NCI-H510A treated with DMSO at 0.1 percent for 48 hours (cell line): ENCODE results near the gene ROCK1.
"Not testable (repeated sequence)": the region's sequence is repeated elsewhere in the genome, so short reads cannot be mapped to it uniquely, and the experiment has no call there.

Source experiments
- DNase-seq: peaks from one replicate; lab custom pipeline; 2025; lab: John Stamatoyannopoulos, UW

Gene ROCK1

DNA sequence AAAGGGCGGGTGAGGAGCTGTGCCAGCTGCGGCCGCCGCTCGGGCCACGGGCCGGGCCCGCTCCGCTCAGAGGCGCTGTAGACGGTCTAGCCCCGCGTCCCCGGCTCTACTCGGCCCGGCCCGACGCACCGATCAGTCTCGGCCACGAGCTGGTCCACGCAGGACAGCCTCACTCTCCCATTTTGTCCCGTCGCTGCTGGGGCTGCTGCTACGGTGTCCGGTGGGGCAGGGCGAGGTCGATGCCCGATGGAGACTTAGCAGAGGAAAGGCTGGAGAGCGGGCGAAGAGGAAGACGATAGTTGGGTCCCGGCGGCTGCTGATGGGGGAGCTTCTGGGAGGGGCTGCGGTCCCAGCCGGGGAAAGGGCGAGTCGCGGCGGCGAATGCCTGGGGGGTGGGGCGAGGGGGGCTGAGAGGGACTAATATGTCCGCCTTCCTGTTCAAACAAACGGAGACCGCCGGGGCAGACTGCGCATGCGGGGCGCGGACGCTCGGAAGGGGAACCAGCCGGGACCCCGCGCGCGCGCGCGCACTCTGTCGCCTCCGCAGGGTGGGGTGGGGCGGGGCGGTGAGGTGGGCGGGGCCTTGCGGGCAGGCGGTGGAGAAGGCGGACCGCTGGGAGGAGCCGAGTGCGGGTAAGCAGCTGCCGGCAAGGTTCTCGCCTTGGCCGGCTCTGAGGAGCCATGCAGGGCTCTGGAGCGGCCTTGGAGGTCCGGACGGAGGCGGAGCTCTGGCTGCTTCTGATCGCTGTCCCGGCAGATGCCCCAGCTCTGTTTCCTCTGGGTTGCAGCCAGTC lies at the start of gene ROCK1:
ROCK1 (minus strand) TSS at position 468 of the 794 bp plus-strand sequence. CDS start 903 bp downstream, outside the sequence.
- peak; percentile 80 for DNase-seq

DNA sequence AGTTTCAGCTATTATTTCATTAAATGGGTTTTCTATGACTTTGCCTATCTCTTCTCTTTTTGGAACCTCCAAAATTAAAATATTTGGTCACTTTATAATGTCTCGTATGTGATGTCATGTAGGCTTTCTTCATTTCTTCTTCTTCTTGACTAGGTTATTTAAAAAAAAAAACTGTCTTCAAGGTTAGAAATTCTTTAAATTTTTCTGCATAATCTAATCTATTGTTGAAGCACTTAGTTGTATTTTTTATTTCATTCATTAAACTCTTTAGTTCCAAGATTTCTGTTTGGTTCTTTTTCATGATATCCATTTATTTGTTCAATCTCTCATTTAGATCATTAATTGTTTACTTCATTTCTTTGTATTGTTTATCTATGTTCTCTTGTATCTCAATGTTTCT lies 43.8 kb upstream of the ROCK1 start:
- DNase-seq, result no peak

DNA sequence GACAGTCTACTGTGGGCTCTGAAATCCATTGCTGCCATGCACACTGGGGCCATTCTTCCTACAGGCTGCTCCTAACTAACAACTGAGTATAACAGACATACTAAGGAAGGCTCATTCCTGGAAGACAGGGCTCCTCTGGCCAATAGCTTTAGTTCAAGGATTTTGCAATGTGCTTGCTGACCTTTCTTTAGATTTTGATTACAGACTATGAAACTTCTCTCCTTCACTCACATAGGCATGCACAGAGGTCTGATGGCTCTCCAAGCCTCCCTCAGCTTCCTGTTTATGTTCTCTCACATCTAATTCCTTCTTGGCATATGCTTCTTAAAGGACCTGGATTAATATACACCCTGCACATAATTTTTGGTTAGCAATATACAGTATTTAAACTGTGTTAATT lies 34.4 kb upstream of the ROCK1 start:
- no peak for DNase-seq

DNA sequence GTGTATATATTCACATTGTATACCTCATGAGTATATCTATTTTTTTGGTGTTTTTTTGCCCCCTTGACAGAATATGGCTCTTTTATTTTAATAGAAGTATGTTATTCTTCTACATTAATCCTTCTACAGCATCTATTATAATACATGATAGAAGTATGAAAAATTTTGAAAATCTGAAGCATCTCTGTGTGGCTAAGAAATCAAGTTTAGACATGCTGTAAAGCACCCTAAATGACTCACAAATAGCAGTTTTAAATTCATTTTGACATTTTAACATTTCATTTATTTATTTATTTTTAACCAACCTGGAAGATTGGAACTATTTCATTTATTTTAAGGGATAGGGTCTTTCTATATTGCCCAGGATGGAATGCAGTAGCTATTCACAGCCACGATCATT lies 33.8 kb upstream of the ROCK1 start:
- DNase-seq, result no peak

DNA sequence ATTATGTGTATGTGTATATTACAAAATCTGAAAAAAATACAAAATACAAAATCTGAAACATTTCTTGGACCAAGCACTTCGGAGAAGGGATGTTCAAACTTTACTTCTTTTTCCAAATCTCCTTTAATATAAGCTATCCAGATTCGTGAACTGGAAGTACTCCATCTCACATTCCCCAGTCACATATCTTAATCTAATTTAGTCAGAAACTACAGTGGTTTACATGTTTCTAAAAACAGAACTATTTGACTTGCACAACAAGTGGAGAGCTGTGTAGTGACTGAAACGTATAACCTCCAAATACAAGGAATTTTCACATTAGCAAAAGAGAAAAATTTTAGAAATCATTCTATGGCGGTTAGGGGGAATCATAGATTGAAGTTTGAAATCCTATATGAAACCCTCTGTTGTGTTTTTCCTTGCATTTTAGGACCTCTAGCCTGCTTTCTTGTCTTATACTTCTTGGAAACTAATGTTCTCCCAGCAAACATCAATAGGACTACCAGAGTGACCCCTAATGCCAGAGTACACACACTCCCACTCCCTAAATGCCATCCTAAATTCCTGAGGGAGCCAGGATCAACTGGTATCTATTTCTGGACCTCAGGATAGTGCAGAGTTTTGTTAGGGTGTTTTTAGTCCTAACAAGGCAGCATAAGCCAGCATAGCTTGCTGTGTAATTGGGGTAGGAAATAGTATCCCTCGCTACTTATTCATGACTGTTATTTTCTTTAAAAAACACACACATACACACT lies 30.2 kb upstream of the ROCK1 start:
- DNase-seq, result no peak

DNA sequence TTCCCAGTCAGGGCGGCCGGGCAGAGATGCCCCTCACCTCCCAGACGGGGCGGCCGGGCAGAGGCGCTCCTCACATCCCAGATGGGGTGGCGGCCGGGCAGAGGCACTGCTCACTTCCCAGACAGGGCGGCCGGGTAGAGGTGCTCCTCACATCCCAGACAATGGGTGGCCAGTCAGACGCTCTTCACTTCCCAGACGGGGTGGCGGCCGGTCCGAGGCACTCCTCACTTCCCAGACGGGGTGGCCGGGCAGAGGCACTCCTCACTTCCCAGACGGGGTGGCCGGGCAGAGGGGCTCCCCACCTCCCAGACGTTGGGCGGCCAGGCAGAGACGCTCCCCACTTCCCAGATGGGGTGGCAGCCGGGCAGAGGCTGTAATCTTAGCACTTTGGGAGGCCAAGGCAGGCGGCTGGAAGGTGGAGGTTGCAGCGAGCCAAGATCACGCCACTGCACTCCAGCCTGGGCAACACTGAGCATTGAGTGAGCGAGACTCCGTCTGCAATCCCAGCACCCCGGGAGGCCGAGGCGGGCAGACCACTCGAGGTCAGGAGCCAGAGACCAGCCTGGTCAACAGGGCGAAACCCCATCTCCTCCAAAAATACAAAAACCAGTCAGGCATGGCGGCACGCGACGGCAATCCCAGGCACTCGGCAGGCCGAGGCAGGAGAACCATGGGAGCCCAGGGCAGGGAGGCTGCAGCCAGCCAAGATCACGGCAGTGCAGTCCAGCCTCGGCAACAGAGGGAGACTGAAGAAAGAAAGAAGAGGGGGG lies 26.3 kb upstream of the ROCK1 start:
- not testable (repeated sequence) for DNase-seq

DNA sequence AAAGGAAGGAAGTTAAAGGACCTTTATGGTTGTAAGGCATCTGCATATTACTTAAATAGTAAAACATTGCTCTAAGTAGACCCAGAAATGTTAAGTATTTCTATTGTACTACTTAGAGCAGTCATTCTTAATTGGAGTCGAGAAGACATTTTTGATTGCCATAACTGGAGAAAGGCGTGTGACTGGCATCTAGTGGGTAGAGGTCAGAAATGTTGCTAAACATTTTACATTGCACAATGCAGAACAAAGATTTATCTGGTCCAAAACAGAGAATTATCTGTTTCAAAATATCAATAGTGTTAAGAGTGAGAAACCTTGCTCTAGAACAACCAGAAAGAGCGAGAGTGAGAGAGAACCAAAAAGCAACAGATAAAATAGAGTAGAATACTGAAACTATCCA lies 23.3 kb upstream of the ROCK1 start:
- DNase-seq, result no peak

DNA sequence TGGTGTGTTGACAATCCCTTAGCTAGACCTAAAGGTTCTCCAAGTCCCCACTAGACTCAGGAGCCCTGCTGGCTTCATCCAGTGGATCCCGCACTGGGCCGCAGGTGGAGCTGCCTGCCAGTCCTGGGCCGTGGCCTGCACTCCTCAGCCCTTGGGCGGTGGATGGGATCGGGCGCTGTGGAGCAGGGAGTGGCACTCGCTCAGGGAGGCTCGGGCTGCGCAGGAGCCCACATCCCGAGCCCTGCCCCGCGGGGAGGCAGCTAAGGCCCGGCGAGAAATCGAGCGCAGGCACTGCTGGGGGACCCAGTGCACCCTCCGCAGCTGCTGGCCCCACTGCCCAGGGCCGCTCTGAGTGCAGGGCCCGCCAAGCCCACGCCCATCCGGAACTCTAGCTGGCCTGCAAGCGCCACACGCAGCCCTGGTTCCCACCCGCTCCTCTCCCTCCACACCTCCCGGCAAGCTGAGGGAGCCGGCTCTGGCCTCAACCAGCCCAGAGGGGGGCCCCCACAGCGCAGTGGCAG lies 20.8 kb upstream of the ROCK1 start:
- no peak for DNase-seq

DNA sequence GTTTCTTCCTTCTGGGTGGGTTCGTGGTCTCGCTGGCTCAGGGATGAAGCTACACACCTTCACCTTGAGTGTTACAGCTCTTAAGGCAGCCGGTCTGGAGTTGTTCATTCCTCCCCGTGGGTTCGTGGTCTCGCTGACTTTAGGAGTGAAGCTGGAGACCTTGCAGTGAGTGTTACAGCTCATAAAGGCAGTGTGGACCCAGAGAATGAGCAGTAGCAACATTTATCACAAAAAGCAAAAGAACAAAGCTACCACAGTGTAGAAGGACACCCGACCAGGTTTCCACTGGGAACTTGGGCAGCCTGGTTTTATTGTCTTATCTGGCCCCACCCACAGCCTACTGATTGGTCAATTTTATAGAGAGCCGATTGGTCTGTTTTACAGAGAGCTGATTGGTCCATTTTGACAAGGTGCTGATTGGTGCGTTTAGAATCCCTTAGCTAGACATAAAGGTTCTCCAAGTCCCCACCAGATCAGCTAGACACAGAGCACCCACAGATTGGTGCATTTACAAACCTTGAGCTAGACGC lies 20.1 kb upstream of the ROCK1 start:
- no peak for DNase-seq

DNA sequence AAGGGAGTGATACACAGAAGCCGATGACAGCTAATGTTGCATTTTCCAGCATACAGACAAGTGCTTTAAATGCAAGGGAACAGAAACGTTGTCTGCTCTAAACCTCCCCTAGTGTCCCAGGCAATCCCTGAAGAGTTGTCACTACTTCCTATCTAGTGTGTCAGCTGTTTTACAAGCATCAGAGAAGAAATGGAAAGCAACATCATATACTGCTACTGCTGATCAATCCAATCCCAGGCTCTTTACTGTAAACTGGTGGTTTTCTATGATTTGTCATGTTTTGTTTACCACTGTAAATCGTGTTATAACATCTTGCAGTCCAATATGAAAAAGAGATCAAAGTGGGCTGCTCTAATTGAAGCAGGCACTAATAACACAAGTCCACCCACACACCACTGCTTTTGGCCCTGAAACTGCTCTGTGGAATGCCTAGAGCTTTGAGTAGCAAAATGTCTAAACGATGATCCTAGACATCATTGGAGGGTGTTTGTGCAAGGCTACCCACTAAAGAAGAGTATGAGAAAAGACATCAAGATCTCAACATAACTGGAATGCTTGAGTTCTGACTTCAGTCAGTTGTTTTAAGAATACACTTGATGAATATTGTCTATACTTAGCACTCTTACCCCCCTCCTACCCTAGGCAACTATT lies 18.1 kb upstream of the ROCK1 start:
- DNase-seq, result no peak

DNA sequence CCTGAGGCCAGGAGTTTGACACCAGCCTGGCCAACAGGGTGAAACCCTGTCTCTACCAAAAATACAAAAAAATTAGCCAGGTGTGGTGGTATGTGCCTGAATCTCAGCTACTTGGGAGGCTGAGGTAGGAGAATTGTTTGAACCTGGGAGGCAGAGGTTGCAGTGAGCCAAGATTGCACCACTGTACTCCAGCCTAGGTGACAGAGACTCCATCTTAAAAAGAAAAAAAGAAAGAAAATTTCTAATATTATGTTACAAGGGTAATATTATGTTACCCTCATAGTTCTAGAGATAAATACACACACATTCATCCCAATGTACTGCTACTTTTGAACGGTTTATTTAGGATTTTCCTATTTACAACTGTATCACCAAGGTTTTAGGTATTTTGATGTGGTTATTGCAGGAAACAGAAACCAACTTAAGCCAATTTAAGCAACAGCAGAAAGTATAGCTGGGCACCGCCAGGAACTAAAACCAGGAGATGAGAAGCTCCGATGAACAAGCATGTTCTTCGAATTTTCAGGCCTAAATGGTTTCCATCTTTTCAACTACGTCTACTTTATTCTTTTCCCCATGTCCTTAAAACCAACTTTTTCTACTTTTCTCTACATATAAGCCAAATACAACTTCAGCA lies 11.8 kb upstream of the ROCK1 start:
- DNase-seq, result no peak

DNA sequence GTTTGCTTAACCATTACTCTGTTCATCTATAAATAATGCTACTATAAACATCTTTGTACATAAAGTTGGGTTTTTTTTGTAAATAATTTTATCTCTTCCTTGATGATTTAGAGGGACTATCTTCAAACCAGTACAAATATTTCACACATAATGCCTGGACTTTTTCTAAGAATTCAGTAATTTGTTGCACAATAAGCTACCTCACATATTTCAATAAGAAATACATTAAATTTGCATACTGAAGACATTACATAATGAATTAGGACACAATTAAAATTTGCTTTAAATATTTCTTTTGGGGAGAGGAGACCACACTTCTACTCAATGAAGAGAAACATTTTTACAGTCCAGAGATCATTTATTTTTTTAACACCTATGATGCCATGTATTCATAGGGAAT lies 7.2 kb upstream of the ROCK1 start:
- no peak for DNase-seq

DNA sequence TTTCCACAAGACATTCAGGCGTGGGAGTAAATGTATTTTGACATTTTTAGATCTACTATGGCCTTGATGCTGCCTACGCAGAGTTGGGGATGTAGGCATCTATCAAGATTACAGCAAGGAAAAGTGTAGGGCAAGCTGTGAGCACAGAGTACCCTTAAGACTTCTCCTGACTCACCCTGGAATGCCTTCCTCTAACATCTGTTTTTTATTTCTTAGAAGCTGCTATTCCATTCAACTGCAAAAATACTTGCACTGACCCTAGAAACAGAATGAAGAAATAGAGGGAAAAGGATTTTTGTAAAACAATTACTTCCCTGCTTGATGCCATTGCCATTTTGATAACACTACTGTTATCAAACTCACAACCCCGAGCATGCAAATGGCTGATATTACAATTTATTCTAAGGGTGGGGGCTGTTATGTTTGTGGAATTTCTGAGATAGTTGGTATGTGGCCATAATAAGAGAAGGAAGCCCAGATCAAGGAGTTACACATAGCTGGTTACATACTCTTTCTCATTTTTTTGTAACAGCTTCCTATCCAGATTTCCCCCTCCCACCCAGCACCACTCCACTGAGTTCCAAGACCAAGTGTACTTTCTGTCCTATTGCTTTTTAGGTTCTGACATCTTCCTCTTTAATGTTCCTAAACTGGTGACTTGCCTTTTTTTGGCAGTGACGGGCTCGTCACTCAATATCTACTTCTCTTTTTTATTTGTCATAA lies 6.0 kb upstream of the ROCK1 start:
- DNase-seq, result no peak

DNA sequence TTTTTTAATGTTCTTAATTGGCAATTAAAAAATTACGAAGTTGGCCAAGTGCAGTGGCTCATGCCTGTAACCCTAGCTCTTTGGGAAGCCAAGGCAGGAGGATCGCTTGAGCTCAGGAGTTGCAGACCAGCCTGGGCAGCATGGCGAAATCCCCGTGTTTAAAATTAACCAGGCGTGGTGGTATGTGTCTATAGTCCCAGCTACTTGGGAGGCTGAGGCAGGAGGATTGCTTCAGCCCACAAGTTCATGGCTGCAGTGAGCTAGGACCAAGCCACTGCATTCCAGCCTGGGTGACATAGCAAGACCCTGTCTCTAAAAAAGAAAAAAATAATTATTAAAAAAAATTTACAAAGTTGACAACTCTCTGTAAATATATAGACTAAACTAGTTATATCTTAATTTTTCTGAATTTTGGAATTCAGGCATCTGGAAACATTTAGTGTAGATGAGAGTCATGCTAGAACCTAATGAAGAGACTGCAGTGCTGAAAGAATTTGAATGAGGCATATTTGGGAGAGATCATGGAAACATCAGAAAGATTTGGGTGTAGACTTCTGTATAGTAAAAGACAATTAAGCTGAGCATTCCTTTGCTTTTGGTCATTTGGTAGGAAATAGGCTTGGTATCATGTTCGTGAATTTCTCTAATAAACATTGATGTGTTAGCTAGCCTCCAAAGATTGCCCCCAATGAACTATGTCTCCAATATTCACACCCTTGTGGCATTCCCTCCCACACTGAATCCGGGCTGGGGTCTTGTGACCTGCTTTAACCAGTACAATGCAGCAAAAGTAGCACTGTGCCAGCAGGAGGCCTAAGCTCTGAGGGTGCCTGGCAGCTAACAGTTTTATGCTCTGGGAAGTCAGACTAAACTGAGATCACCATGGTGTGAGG lies 4.2 kb upstream of the ROCK1 start:
- no peak for DNase-seq

DNA sequence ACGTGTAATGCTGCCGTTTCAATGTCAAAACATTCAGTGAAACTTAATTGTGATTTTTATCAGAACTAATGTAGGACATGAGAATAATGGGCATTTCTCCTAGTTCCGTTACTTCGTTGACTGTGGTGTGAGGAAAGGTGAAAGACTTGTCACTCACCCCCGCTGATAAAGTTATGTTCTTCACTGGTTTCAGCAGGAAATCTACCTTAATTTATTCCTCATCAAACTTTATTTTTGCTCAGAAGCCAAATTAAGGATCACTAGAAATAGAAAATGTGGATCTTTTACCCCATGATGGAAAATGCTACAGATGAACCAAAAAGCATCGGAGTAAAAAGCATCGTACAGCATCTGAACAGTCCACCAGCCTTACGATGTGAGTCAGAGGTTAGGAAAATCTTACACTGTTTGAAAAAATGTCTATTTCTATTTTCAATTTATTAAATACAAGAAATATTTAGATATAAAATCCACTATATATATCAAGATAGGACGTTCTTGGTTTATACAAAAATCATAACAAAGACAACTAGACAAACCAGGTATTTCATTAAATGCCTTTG lies 1.0 kb upstream of the ROCK1 start:
- DNase-seq, result no peak

DNA sequence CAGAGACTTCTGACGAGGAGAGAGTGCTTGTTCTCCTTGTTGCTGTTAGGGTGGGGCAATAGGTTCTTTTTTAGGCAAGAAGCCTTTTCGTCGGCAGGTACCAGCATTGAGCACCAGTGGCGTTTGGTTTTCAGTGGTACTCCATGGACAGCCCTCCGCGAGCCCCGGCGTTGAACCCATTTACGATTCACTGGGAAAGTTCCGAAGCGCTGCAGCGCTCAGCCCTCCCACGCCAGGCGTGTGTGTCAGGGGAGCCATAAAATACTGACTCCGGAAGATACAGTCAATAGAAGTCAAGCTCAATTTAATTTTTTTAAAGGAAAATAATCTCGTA lies 494 bp upstream of the ROCK1 start:
- DNase-seq, result no peak

DNA sequence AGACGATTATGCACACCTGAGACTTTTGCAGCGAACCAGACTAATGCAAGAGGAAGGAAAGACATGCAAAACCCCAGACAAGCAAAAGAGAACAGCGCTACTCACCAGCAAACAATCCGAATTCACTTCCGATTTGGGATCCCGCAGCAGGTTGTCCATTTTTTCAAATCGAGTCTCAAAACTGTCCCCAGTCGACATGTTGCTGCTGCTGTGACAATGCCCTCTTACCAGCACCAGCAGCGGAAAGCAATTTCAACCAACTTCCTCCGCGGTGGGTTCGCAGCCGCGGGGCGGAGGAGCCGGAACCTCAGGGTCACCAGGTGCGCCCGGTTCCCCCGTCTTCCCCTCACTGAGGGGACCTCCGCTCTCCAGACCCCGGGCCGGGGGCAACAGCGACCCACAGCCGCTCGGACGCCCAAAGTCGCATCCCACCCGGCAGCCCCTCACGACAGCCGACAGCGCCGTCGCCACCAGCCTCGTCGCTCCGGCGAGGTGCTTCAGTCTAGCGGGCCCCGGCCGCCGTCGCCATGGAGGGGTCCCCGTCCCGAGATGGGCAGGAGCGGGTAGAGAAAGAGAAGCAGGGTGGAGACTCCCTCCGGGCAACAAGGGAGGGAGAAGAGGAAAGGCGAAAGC lies 784 bp downstream of the ROCK1 start:
- DNase-seq, result no peak

DNA sequence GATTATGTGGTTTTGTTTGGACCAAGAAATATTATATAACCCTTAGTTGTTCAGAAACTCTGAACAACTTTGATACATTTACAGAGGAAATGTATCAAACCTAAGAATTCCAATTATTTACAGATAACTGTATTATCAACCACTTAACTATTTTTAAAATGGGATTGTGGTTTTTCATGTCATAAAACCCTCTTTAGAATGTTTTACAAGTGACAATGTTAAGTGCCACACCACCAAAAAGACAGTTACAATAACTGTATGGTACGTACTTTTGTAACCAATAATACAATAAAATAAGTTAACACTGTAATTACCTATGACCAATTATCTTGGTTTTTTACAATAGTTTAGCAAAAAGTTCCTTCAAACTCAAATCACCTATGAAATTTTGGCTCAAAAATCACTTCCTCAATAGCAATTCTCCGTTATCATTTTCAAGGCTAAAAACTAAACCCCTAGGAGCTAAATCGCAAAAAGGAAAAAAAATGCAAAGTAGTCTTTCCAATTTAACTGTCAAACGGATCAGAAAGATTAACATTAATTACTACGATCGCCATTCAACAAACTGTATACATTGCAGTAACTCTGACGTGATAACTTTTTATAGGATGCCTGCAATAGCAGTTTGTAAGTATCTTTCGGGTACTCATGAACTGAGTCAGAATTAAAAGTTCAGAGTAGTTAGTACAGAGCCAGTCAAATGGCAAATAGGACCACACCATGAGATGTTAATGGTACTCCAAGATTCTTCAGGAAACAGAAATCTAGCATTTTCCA lies 1.5 kb downstream of the ROCK1 start:
- DNase-seq, result no peak
